Adipocyte (in vitro differentiated cells): Measurements from ENCODE around the gene CCND3.

Source experiments
- DNase-seq: peaks from one replicate; pipeline ENCODE4 v3.0.0-alpha.2; 2015; ENCODE audit warnings: low read depth
- H3K27me3 ChIP-seq: replicated peaks from 2 replicates; pipeline ENCODE4 v1.7.0; 2013; ENCODE audit warnings: mild to moderate bottlenecking, low read length, moderate library complexity; ENCODE audit not compliant: control insufficient read depth, insufficient read depth
- H3K36me3 ChIP-seq: 2 replicates; pipeline ENCODE4 v1.7.0; 2013; ENCODE audit warnings: low read length, mild to moderate bottlenecking, moderate library complexity; ENCODE audit not compliant: control insufficient read depth, insufficient read depth, severe bottlenecking
- H3K4me1 ChIP-seq: 2 replicates; pipeline ENCODE4 v1.7.0; 2013; ENCODE audit warnings: mild to moderate bottlenecking, low read length, moderate library complexity; ENCODE audit not compliant: control insufficient read depth, insufficient read depth
- H3K4me3 ChIP-seq: 2 replicates; pipeline ENCODE4 v1.7.0; 2013; ENCODE audit warnings: mild to moderate bottlenecking, low read length, moderate library complexity
- H3K9ac ChIP-seq: 2 replicates; pipeline ENCODE4 v1.7.0; 2013; ENCODE audit warnings: mild to moderate bottlenecking, low read length, moderate library complexity
- H3K9me3 ChIP-seq: 2 replicates; pipeline ENCODE4 v1.7.0; 2013; ENCODE audit warnings: mild to moderate bottlenecking, low read length, moderate library complexity; ENCODE audit not compliant: control insufficient read depth

Gene CCND3

GRCh38 chr6:41936073-41936837 lies 5.4 kb downstream of the CCND3 start:
- H3K36me3 ChIP-seq: peaks cover 57% of the 10 kb centered on the region
- peak; percentile 94 for DNase-seq
- H3K4me1 ChIP-seq: peaks cover 68% of the 10 kb centered on the region
- H3K9ac ChIP-seq: peak overlapping the region; percentile 60
- peak overlapping the region; percentile 14 for H3K4me3 ChIP-seq
- H3K9me3 ChIP-seq: no peaks in the 10 kb centered on the region
- H3K27me3 ChIP-seq: no peaks in the 10 kb centered on the region

- Histone ChIP-seq H3K36me3 (peaks cover 63% of the 10 kb centered on the region), H3K27me3 (no peaks in the 10 kb centered on the region), H3K9ac (peak overlapping the region; percentile 35), H3K9me3 (no peaks in the 10 kb centered on the region), H3K4me1 (peaks cover 68% of the 10 kb centered on the region), H3K4me3 (no peak overlapping the region)
- no peak for DNase-seq
Measured at GRCh38 chr6:41935685-41936072, 5.9 kb downstream of the CCND3 start.

- no peak overlapping the region for H3K4me3 ChIP-seq
- DNase-seq: no peak
- H3K9ac ChIP-seq: peak overlapping the region; percentile 35
- H3K27me3 ChIP-seq: no peaks in the 10 kb centered on the region
- H3K4me1 ChIP-seq: peaks cover 63% of the 10 kb centered on the region
- no peaks in the 10 kb centered on the region for H3K9me3 ChIP-seq
- peaks cover 68% of the 10 kb centered on the region for H3K36me3 ChIP-seq
Measured at GRCh38 chr6:41935193-41935574, 6.4 kb downstream of the CCND3 start.

GRCh38 chr6:41934278-41935192 lies 7.1 kb downstream of the CCND3 start:
- H3K4me3 ChIP-seq: no peak overlapping the region
- H3K27me3 ChIP-seq: no peaks in the 10 kb centered on the region
- no peak for DNase-seq
- no peaks in the 10 kb centered on the region for H3K9me3 ChIP-seq
- H3K4me1 ChIP-seq: peaks cover 57% of the 10 kb centered on the region
- H3K9ac ChIP-seq: peak overlapping the region; percentile 35
- H3K36me3 ChIP-seq: peaks cover 74% of the 10 kb centered on the region

GRCh38 chr6:41932378-41932777 lies 9.2 kb downstream of the CCND3 start:
- DNase-seq: no peak
- peaks cover 93% of the 10 kb centered on the region for H3K36me3 ChIP-seq
- H3K4me3 ChIP-seq: no peak overlapping the region
- no peak overlapping the region for H3K9ac ChIP-seq
- H3K27me3 ChIP-seq: no peaks in the 10 kb centered on the region
- H3K4me1 ChIP-seq: peaks cover 42% of the 10 kb centered on the region
- H3K9me3 ChIP-seq: no peaks in the 10 kb centered on the region

DNA sequence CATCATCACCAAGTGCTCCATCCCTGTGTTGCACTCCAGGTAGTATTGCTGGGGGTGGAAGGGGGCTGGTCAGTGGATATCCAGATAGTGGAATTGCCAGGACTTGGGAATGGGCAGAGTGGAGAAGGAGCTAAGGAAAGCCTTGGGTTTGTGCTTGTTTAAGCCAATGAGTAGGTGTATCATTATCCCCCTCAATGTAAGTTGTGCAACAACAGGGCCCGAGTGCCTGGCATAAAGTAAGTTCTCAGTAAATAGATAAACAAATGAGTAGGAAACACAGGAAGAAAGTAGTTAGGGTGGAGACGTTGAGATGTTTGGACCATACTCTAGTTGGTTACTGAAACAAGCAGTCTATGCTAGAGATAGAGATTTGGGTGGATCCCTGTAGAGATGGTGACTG lies 9.8 kb downstream of the CCND3 start:
- Histone ChIP-seq H3K9ac (no peak overlapping the region), H3K4me1 (peaks cover 38% of the 10 kb centered on the region), H3K27me3 (no peaks in the 10 kb centered on the region), H3K4me3 (no peak overlapping the region), H3K9me3 (no peaks in the 10 kb centered on the region), H3K36me3 (peaks cover 91% of the 10 kb centered on the region)
- no peak for DNase-seq

DNA sequence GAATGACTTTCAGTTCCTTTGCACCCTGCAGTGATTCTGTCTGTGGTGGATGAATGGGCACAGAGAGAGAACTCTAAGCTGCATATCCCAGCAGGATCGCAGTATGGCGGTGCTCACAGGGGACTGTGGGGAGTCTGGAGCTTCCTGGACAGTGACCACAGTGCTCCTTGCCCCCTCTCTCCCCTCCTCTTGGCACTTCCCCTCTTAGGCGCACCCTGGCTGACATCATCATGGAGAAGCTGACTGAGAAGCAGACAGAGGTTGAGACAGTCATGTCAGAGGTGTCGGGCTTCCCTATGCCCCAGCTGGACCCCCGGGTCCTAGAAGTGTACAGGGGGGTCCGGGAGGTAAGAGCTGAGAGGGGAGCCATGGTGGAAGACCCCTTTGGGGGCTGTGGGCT lies 11.7 kb downstream of the CCND3 start:
- no peak for DNase-seq
- Histone ChIP-seq H3K4me3 (no peak overlapping the region), H3K9ac (no peak overlapping the region), H3K4me1 (peaks cover 19% of the 10 kb centered on the region), H3K27me3 (no peaks in the 10 kb centered on the region), H3K9me3 (no peaks in the 10 kb centered on the region), H3K36me3 (peaks cover 81% of the 10 kb centered on the region)

DNA sequence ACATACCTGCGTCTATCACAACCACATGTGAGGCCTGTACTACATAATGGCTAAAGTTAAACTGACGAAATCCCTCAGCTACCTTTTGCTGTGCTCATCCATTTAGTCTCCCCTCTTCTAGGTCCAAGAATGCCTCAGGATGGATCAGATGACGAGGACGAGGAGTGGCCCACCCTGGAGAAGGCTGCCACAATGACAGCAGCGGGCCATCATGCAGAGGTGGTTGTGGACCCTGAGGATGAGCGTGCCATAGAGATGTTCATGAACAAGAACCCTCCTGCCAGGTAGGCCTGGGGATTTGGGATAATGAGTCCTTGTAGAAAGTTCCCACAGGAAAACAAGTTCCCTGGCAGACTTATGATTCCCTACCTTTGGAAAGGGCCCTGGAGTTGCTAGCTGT lies 14.4 kb downstream of the CCND3 start:
- Histone ChIP-seq H3K9me3 (no peaks in the 10 kb centered on the region), H3K36me3 (peaks cover 62% of the 10 kb centered on the region), H3K27me3 (no peaks in the 10 kb centered on the region), H3K4me3 (no peak overlapping the region), H3K9ac (no peak overlapping the region), H3K4me1 (peaks cover 24% of the 10 kb centered on the region)
- DNase-seq: no peak

GRCh38 chr6:41922154-41922553 lies 19.5 kb downstream of the CCND3 start:
- peak overlapping the region; percentile 96 for H3K9ac ChIP-seq
- peaks cover 11% of the 10 kb centered on the region for H3K36me3 ChIP-seq
- H3K9me3 ChIP-seq: no peaks in the 10 kb centered on the region
- peaks cover 43% of the 10 kb centered on the region for H3K4me1 ChIP-seq
- H3K27me3 ChIP-seq: no peaks in the 10 kb centered on the region
- peak overlapping the region; percentile 92 for H3K4me3 ChIP-seq
- peak; percentile 38 for DNase-seq

DNA sequence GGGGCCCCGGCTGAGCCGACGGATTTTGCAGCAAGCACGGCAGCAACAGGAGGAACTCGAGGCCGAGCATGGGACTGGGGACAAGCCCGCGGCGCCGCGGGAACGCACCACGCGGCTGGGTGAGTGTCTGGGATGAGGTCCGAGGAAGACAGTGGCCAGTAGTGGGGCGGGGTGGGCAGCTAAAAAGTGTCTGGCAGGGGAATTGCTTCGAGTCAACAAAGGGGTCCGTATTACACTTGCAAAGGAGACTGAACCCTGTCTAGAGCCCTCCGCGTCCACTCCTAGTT lies 20.0 kb downstream of the CCND3 start:
- Histone ChIP-seq H3K36me3 (peaks cover 9% of the 10 kb centered on the region), H3K9me3 (no peaks in the 10 kb centered on the region), H3K4me1 (peaks cover 44% of the 10 kb centered on the region)

GRCh38 chr6:41920921-41921711 lies 20.5 kb downstream of the CCND3 start, which contains the start of the genes BYSL and MED20:
Gene BYSL (plus strand): TSS chr6:41921499. CDS start chr6:41921563, 64 bp downstream.
Gene MED20 (minus strand): TSS chr6:41921139. CDS start chr6:41921018, 121 bp downstream.
- peak; percentile 98 for DNase-seq
- H3K4me3 ChIP-seq: peak within 1 kb of the TSS; percentile 92
- peaks cover 8% of the 10 kb centered on the region for H3K36me3 ChIP-seq
- no peaks in the 10 kb centered on the region for H3K9me3 ChIP-seq
- no peaks in the 10 kb centered on the region for H3K27me3 ChIP-seq
- H3K4me1 ChIP-seq: peaks cover 44% of the 10 kb centered on the region
- H3K9ac ChIP-seq: peak within 1 kb of the TSS; percentile 96

More for the DNA sequence above, 20.0 kb downstream of the CCND3 start:
- Histone ChIP-seq H3K4me3 (peak overlapping the region; percentile 92), H3K27me3 (no peaks in the 10 kb centered on the region), H3K9ac (peak overlapping the region; percentile 96)
- DNase-seq: no peak
